WTC11 (cell line): Measurements from ENCODE around the gene THSD7B. TPM values are rescaled to one million over a fixed set of nuclear protein-coding genes. Genes with fewer than 3 reads are reported as not detected.

ENCODE experiments used
- ATAC-seq: fragments of 200-7000 bp; cut with Tn5 transposase; 2 replicates; pipeline ENCODE4 v1.10.0; 2021; ENCODE audit warnings: mild to moderate bottlenecking, moderate library complexity
- CTCF ChIA-PET: fragments of 300-600 bp; sonication (Branson Sonifier 250); formaldehyde crosslinking; loops from one replicate; lab custom pipeline; 2021; ENCODE audit warnings: antibody characterized with exemption; lab: Charles Lee
- POLR2A ChIA-PET: fragments of 350-600 bp; sonication (Branson Sonifier 250); formaldehyde crosslinking; loops from one replicate; lab custom pipeline; 2021; ENCODE audit warnings: antibody characterized with exemption; lab: Charles Lee
- DNase-seq: peaks from one replicate; pipeline ENCODE4 v3.0.0; 2021; ENCODE audit warnings: low spot score
- H3K27ac Mint-ChIP-seq: 2 replicates; pipeline ENCODE4 v1.8.0; 2021; ENCODE audit warnings: mixed read lengths
- H3K27me3 Mint-ChIP-seq: 2 replicates; pipeline ENCODE4 v1.8.0; 2021; ENCODE audit warnings: low read depth, mild to moderate bottlenecking, moderate library complexity, mixed read lengths
- H3K36me3 Mint-ChIP-seq: 2 replicates; pipeline ENCODE4 v1.8.0; 2021; ENCODE audit warnings: mixed read lengths
- H3K4me1 Mint-ChIP-seq: 2 replicates; pipeline ENCODE4 v1.8.0; 2022; ENCODE audit warnings: mixed read lengths
- H3K4me3 Mint-ChIP-seq: 2 replicates; pipeline ENCODE4 v1.8.0; 2021; ENCODE audit warnings: mild to moderate bottlenecking, moderate library complexity, mixed read lengths
- H3K9me3 Mint-ChIP-seq: 2 replicates; pipeline ENCODE4 v1.8.0; 2021; ENCODE audit warnings: mixed read lengths
- FOXJ3 ChIP-seq: sonication (generic); formaldehyde crosslinking; IDR thresholded peaks from 2 replicates; pipeline ENCODE4 v1.9.0; 2021; ENCODE audit warnings: missing genetic modification reagents, mild to moderate bottlenecking, borderline replicate concordance
- JAZF1 ChIP-seq: fragments of 250-450 bp; sonication (Bioruptor Pico); IDR thresholded peaks from 2 replicates; pipeline ENCODE4 v1.9.0; 2021; ENCODE audit warnings: moderate library complexity, mild to moderate bottlenecking, inconsistent platforms
- JUN ChIP-seq: sonication (generic); formaldehyde crosslinking; IDR thresholded peaks from 2 replicates; pipeline ENCODE4 v1.8.0; 2023; ENCODE audit warnings: mild to moderate bottlenecking, missing genetic modification reagents
- MXD4 ChIP-seq: fragments of 250-450 bp; sonication (Bioruptor Pico); IDR thresholded peaks from 2 replicates; pipeline ENCODE4 v1.8.0; 2021; ENCODE audit warnings: mild to moderate bottlenecking, moderate library complexity, borderline replicate concordance
- OVOL2 ChIP-seq: fragments of 250-450 bp; sonication (Bioruptor Pico); IDR thresholded peaks from 2 replicates; pipeline ENCODE4 v1.9.0; 2021; ENCODE audit warnings: mild to moderate bottlenecking, borderline replicate concordance
- SMAD3 ChIP-seq: sonication (generic); formaldehyde crosslinking; IDR thresholded peaks from 2 replicates; pipeline ENCODE4 v1.8.0; 2022; ENCODE audit warnings: missing genetic modification reagents, mild to moderate bottlenecking, borderline replicate concordance
- SMAD4 ChIP-seq: sonication (generic); formaldehyde crosslinking; IDR thresholded peaks from 2 replicates; pipeline ENCODE4 v1.8.0; 2022; ENCODE audit warnings: mild to moderate bottlenecking, missing genetic modification reagents
- total RNA-seq: library from RNA; stranded (reverse); gene quantifications from 3 replicates; pipeline ENCODE4 v1.2.3, GENCODE V29; 2021
- TF ChIP-seq, protein P1 (sequence below): sonication (generic); formaldehyde crosslinking; IDR thresholded peaks from 2 replicates; pipeline ENCODE4 v1.8.1; 2023; ENCODE audit warnings: mild to moderate bottlenecking, missing genetic modification reagents, borderline replicate concordance
- TF ChIP-seq, protein P2 (sequence below): sonication (generic); formaldehyde crosslinking; IDR thresholded peaks from 2 replicates; pipeline ENCODE4 v1.8.0; 2023; ENCODE audit warnings: mild to moderate bottlenecking, missing genetic modification reagents
- TF ChIP-seq, protein P3 (sequence below): fragments of 250-450 bp; sonication (Bioruptor Pico); IDR thresholded peaks from 2 replicates; pipeline ENCODE4 v1.9.0; 2021; ENCODE audit warnings: mild to moderate bottlenecking
- TF ChIP-seq, protein P4 (sequence below): sonication (generic); formaldehyde crosslinking; IDR thresholded peaks from 2 replicates; pipeline ENCODE4 v1.8.0; 2023; ENCODE audit warnings: missing genetic modification reagents
- TF ChIP-seq, protein P5 (sequence below): sonication (generic); formaldehyde crosslinking; IDR thresholded peaks from 2 replicates; pipeline ENCODE4 v1.8.0; 2022; ENCODE audit warnings: mild to moderate bottlenecking, missing genetic modification reagents
- TF ChIP-seq, protein P6 (sequence below): fragments of 250-450 bp; sonication (Bioruptor Pico); IDR thresholded peaks from 2 replicates; pipeline ENCODE4 v1.9.0; 2021; ENCODE audit warnings: mild to moderate bottlenecking
- TF ChIP-seq, protein P7 (sequence below): sonication (generic); formaldehyde crosslinking; IDR thresholded peaks from 2 replicates; pipeline ENCODE4 v1.8.0; 2023; ENCODE audit warnings: missing genetic modification reagents, mild to moderate bottlenecking, borderline replicate concordance

Gene THSD7B
- total RNA-seq, 1 experiment from 2014 or later: 2.9 TPM

DNA sequence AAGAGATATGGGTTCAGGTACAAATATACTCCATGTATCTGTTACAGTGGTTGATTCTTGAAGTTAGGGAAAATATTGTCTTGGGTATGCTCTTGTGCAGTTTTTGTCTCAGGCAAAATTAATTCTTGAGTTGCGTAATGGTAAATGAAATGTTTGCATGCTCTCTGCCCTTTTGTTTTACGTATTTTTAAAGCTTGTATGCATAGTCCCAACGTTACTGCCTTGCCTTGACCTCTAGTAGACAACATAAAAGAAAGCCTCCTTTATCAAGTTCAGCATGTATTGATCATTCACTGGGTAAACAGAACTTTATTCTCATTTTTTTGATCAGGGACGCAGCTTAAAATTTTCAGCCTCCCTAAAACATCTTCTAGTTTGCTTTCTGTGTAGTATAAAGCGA lies 283.1 kb downstream of the THSD7B start (continued):
- TF ChIP-seq, protein P1, sequence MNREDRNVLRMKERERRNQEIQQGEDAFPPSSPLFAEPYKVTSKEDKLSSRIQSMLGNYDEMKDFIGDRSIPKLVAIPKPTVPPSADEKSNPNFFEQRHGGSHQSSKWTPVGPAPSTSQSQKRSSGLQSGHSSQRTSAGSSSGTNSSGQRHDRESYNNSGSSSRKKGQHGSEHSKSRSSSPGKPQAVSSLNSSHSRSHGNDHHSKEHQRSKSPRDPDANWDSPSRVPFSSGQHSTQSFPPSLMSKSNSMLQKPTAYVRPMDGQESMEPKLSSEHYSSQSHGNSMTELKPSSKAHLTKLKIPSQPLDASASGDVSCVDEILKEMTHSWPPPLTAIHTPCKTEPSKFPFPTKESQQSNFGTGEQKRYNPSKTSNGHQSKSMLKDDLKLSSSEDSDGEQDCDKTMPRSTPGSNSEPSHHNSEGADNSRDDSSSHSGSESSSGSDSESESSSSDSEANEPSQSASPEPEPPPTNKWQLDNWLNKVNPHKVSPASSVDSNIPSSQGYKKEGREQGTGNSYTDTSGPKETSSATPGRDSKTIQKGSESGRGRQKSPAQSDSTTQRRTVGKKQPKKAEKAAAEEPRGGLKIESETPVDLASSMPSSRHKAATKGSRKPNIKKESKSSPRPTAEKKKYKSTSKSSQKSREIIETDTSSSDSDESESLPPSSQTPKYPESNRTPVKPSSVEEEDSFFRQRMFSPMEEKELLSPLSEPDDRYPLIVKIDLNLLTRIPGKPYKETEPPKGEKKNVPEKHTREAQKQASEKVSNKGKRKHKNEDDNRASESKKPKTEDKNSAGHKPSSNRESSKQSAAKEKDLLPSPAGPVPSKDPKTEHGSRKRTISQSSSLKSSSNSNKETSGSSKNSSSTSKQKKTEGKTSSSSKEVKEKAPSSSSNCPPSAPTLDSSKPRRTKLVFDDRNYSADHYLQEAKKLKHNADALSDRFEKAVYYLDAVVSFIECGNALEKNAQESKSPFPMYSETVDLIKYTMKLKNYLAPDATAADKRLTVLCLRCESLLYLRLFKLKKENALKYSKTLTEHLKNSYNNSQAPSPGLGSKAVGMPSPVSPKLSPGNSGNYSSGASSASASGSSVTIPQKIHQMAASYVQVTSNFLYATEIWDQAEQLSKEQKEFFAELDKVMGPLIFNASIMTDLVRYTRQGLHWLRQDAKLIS (CRISPR knock-in tag): no peak
- TF ChIP-seq, protein P2, sequence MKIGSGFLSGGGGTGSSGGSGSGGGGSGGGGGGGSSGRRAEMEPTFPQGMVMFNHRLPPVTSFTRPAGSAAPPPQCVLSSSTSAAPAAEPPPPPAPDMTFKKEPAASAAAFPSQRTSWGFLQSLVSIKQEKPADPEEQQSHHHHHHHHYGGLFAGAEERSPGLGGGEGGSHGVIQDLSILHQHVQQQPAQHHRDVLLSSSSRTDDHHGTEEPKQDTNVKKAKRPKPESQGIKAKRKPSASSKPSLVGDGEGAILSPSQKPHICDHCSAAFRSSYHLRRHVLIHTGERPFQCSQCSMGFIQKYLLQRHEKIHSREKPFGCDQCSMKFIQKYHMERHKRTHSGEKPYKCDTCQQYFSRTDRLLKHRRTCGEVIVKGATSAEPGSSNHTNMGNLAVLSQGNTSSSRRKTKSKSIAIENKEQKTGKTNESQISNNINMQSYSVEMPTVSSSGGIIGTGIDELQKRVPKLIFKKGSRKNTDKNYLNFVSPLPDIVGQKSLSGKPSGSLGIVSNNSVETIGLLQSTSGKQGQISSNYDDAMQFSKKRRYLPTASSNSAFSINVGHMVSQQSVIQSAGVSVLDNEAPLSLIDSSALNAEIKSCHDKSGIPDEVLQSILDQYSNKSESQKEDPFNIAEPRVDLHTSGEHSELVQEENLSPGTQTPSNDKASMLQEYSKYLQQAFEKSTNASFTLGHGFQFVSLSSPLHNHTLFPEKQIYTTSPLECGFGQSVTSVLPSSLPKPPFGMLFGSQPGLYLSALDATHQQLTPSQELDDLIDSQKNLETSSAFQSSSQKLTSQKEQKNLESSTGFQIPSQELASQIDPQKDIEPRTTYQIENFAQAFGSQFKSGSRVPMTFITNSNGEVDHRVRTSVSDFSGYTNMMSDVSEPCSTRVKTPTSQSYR (CRISPR knock-in tag): no peak
- no peak for TF ChIP-seq JAZF1 (CRISPR knock-in tag)
- TF ChIP-seq, protein P3, sequence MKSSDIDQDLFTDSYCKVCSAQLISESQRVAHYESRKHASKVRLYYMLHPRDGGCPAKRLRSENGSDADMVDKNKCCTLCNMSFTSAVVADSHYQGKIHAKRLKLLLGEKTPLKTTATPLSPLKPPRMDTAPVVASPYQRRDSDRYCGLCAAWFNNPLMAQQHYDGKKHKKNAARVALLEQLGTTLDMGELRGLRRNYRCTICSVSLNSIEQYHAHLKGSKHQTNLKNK (CRISPR knock-in tag): no peak
- no peak for TF ChIP-seq JUN
- no peak for TF ChIP-seq MXD4 (CRISPR knock-in tag)
- TF ChIP-seq OVOL2 (CRISPR knock-in tag): no peak
- TF ChIP-seq, protein P4, sequence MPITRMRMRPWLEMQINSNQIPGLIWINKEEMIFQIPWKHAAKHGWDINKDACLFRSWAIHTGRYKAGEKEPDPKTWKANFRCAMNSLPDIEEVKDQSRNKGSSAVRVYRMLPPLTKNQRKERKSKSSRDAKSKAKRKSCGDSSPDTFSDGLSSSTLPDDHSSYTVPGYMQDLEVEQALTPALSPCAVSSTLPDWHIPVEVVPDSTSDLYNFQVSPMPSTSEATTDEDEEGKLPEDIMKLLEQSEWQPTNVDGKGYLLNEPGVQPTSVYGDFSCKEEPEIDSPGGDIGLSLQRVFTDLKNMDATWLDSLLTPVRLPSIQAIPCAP (CRISPR knock-in tag): no peak
- TF ChIP-seq SMAD3 (CRISPR knock-in tag): no peak

DNA sequence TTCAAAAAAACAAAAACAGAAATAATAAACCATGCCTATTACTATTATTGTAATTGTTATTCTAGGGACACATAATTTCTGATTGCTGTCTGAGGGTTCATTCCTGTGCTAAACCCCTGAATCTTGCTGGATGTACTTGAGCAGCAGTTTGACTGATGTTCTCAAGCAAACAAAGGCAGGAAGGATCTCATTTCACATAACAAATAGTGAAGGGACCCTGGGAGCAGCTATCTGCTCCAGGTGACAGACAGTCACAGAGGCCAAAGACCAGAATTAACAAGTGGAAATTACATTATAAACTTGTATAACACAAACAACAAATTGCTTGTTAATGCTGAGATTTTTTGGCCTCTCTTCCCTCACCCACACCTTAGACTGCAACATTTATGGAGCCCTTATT lies 284.2 kb downstream of the THSD7B start:
- Mint-ChIP-seq H3K4me3 (no peak overlapping the region), H3K4me1 (peaks cover 6% of the 10 kb centered on the region; the same call in 1 of the 2 replicates), H3K27ac (no peak overlapping the region), H3K9me3 (no peaks in the 10 kb centered on the region; the same call in 1 of the 2 replicates), H3K27me3 (no peaks in the 10 kb centered on the region), H3K36me3 (no peaks in the 10 kb centered on the region)
- DNase-seq: no peak
- ChIA-PET POLR2A (no interaction called here), CTCF (no interaction called here)
- ATAC-seq: no peak; the same call in 1 of the 2 replicates
- TF ChIP-seq FOXJ3 (CRISPR knock-in tag): no peak
- TF ChIP-seq, protein P5, sequence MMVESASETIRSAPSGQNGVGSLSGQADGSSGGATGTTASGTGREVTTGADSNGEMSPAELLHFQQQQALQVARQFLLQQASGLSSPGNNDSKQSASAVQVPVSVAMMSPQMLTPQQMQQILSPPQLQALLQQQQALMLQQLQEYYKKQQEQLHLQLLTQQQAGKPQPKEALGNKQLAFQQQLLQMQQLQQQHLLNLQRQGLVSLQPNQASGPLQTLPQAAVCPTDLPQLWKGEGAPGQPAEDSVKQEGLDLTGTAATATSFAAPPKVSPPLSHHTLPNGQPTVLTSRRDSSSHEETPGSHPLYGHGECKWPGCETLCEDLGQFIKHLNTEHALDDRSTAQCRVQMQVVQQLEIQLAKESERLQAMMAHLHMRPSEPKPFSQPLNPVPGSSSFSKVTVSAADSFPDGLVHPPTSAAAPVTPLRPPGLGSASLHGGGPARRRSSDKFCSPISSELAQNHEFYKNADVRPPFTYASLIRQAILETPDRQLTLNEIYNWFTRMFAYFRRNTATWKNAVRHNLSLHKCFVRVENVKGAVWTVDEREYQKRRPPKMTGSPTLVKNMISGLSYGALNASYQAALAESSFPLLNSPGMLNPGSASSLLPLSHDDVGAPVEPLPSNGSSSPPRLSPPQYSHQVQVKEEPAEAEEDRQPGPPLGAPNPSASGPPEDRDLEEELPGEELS (CRISPR knock-in tag): no peak

DNA sequence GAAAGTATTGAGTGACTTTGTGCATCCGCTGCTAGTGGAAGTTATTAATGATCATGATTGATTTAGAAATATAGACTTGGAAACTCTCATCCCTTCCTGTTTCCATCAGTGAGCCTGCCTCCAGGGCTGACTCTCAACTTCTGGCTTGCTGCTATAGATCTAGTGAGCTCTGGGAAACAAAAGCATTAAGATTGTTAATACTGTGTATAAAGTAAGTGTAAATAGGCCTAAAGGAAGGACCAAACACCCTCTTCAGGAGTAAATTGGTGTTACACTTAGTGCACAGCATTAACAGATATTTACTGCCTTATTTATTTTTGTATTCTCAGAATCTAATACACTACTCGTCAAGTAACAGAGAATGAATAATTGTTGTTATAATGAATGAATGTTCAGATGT lies 285.6 kb downstream of the THSD7B start:
- Mint-ChIP-seq H3K27ac (no peak overlapping the region), H3K9me3 (peaks cover 4% of the 10 kb centered on the region), H3K27me3 (no peaks in the 10 kb centered on the region), H3K4me3 (no peak overlapping the region), H3K36me3 (no peaks in the 10 kb centered on the region), H3K4me1 (peaks cover 6% of the 10 kb centered on the region; the same call in 1 of the 2 replicates)
- DNase-seq (no peak), ATAC-seq (peak; percentile 76)
- CTCF ChIA-PET: interaction anchor here (0.7 to 1.6 kb wide), 2 partner anchors 38 to 118 kb away, joined by 3 to 7 read pairs; no protein-coding TSS in a partner anchor
- POLR2A ChIA-PET: no interaction called here
- TF ChIP-seq, protein P6, sequence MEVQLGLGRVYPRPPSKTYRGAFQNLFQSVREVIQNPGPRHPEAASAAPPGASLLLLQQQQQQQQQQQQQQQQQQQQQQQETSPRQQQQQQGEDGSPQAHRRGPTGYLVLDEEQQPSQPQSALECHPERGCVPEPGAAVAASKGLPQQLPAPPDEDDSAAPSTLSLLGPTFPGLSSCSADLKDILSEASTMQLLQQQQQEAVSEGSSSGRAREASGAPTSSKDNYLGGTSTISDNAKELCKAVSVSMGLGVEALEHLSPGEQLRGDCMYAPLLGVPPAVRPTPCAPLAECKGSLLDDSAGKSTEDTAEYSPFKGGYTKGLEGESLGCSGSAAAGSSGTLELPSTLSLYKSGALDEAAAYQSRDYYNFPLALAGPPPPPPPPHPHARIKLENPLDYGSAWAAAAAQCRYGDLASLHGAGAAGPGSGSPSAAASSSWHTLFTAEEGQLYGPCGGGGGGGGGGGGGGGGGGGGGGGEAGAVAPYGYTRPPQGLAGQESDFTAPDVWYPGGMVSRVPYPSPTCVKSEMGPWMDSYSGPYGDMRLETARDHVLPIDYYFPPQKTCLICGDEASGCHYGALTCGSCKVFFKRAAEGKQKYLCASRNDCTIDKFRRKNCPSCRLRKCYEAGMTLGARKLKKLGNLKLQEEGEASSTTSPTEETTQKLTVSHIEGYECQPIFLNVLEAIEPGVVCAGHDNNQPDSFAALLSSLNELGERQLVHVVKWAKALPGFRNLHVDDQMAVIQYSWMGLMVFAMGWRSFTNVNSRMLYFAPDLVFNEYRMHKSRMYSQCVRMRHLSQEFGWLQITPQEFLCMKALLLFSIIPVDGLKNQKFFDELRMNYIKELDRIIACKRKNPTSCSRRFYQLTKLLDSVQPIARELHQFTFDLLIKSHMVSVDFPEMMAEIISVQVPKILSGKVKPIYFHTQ (CRISPR knock-in tag): no peak
- TF ChIP-seq, protein P7, sequence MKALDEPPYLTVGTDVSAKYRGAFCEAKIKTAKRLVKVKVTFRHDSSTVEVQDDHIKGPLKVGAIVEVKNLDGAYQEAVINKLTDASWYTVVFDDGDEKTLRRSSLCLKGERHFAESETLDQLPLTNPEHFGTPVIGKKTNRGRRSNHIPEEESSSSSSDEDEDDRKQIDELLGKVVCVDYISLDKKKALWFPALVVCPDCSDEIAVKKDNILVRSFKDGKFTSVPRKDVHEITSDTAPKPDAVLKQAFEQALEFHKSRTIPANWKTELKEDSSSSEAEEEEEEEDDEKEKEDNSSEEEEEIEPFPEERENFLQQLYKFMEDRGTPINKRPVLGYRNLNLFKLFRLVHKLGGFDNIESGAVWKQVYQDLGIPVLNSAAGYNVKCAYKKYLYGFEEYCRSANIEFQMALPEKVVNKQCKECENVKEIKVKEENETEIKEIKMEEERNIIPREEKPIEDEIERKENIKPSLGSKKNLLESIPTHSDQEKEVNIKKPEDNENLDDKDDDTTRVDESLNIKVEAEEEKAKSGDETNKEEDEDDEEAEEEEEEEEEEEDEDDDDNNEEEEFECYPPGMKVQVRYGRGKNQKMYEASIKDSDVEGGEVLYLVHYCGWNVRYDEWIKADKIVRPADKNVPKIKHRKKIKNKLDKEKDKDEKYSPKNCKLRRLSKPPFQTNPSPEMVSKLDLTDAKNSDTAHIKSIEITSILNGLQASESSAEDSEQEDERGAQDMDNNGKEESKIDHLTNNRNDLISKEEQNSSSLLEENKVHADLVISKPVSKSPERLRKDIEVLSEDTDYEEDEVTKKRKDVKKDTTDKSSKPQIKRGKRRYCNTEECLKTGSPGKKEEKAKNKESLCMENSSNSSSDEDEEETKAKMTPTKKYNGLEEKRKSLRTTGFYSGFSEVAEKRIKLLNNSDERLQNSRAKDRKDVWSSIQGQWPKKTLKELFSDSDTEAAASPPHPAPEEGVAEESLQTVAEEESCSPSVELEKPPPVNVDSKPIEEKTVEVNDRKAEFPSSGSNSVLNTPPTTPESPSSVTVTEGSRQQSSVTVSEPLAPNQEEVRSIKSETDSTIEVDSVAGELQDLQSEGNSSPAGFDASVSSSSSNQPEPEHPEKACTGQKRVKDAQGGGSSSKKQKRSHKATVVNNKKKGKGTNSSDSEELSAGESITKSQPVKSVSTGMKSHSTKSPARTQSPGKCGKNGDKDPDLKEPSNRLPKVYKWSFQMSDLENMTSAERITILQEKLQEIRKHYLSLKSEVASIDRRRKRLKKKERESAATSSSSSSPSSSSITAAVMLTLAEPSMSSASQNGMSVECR: no peak
- no peak for TF ChIP-seq SMAD4 (CRISPR knock-in tag)
